ENCODE data around the gene CLN6.
"Not testable (repeated sequence)": the region's sequence is repeated elsewhere in the genome, so short reads cannot be mapped to it uniquely, and the experiment has no call there.

Gene CLN6

GRCh38 chr15:68205558-68205944 lies 24.0 kb downstream of the CLN6 start:
- DNase-seq: no peak

- no peak for DNase-seq
Measured at GRCh38 chr15:68204776-68205557, 24.6 kb downstream of the CLN6 start, which contains the start of gene CALML4. Gene CALML4 (minus strand): TSS chr15:68205332. CDS start chr15:68205247, 85 bp downstream.

DNA sequence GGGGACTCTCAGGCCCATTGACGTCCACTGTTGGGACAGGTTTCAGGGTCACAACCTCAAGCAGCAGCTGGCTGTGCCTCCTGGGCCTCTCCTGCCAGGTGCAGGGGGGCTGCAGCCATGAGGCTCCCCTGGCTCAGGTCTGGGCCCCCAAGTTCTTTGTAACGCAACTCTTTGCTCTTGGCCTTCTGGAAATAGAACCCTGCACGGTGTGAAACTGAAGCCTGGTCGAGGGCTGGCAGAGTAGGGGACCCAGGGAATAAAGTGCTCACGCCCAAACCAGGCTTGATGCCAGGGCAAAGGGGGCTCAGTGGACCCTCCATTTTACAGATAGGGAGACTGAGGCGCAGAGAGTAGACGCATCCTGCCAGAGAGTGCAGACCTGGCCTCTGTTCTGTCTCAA lies 25.2 kb downstream of the CLN6 start:
- DNase-seq: no peak

- DNase-seq: no peak
Measured at GRCh38 chr15:68203956-68204355, 25.6 kb downstream of the CLN6 start.

GRCh38 chr15:68203486-68203885 lies 26.0 kb downstream of the CLN6 start:
- no peak for DNase-seq

DNA sequence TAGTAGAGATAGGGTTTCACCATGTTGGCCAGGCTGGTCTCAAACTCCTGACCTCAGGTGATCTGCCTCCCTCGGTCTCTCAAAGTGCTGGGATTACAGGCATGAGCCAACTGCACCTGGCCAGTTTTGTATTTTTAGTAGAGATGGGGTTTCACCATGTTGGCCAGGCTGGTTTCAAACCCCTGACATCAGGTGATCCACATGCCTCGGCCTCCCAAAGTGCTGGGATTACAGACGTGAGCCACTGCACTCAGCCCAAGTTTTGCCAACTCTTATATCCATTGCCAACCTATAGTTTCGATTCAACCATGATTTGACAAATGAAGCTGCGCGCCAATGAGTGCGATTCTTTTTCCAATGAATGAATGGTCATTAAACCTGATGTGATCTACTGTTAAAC lies 26.5 kb downstream of the CLN6 start:
- not testable (repeated sequence) for DNase-seq

DNA sequence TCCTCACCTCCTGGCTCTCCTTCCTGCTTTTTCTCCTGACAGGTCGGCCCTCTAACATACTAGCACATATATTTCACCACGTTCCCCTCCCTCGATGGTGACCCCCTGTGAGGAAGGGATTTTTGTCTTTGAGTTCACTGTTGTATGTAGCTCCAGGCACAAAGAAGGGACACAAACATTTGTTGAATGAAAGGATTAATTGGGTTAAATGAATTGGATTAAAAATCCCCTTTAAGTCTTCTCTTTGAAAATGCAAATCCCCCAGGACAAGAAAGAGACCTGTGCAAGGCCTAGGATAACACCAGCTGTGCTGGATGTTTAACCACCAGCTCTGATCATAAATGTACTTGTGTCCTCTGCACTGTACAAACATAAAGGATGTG lies 27.7 kb downstream of the CLN6 start:
- DNase-seq: no peak

- no peak for DNase-seq
Measured at GRCh38 chr15:68201153-68201878, 28.2 kb downstream of the CLN6 start.

DNA sequence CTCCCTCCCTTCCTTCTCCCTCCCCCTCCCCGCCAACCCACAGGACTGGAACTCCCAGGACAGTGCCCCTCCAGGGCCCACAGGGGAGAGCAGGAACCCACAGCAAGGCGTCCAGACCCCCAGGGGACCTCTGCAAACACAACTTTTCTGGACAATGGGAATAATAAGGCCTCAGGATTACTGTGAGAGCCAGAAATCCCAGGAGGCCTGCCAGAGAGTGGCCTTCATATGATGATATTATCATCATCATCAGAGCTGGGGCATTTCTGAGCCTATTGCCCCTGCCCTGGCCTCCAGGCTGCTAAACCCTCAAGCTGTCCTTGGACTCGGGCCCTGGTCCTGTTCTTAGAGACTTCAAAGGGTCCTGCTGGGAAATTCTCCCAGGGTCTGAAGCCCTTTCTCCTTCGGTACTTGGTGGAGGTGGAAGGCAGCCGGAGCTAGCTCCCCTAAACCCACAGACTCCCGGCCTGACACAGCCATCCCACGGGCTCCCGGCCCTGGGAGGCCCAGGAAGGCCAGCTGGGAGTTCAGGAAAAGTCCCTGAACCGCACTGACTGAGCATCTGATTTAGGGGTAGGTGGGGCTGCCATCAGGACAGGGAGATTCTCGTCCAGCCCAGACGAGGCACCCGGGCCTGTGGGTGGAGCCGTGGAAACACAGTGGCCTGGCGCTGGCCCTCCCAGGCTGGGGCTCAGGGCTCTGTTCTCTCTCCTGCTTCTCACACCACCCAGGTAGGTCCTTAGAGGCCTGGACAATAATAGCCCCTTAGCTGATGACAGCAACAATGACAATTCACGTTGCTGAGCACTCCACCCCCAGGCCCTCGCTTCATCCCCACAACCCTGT lies 29.3 kb downstream of the CLN6 start:
- DNase-seq: no peak

DNA sequence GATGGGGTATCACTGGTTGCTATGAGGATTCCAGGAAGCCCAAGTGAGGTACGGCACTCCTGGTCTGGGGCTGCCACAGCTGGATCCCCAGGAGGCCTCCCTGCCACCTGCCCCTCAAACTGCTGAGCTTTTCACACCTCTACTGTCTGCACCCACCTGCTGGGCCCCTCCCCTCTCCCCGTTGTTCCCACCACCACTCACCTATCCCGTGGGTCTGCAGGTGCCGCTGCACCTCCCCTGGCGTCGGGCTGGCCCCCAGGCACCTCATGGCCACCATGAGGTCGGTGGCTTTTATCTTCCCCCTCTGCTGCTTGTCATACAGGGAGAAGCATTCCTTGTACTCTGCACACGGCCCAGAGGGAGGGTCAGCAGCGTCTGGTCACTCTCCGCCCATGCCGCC lies 30.2 kb downstream of the CLN6 start:
- no peak for DNase-seq

- no peak for DNase-seq
Measured at GRCh38 chr15:68197661-68198437, 31.7 kb downstream of the CLN6 start.

- DNase-seq: no peak
Measured at GRCh38 chr15:68197170-68197492, 32.4 kb downstream of the CLN6 start.

DNA sequence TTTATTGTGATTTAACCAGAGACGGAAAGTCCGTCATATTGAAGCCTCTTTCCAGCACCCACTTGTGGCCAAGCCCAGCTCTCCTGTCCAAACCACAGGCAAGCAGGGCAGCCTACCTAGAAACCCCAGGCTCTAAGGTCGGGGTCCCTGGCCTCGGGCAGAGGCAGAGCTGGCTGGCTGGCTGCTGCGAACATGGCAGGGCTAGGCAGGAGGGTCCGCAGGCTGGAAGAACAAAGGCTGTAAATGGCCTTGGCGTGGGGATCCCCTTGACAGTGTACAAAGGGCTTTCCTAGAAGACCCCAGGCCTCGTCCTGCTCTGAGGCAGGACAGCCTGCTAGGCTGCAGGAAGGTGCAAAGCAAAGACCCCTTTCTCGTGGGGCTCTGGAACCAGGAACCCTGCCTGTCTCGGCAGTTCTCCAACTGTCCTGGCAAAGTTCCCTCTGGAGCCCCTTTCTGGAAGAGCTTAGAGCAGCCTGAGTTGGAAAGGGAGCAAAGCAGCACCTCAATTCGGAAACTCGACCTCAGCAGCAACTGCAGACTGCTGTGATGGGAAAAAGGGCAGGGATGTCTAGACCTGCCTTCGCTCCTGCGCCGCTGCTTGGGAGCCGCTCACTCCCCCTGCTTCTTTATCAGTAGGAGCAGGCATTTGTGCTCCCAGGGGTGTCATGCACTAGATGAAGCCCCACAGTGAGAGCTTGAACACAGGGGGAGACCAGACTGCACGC lies 32.9 kb downstream of the CLN6 start:
- no peak for DNase-seq

DNA sequence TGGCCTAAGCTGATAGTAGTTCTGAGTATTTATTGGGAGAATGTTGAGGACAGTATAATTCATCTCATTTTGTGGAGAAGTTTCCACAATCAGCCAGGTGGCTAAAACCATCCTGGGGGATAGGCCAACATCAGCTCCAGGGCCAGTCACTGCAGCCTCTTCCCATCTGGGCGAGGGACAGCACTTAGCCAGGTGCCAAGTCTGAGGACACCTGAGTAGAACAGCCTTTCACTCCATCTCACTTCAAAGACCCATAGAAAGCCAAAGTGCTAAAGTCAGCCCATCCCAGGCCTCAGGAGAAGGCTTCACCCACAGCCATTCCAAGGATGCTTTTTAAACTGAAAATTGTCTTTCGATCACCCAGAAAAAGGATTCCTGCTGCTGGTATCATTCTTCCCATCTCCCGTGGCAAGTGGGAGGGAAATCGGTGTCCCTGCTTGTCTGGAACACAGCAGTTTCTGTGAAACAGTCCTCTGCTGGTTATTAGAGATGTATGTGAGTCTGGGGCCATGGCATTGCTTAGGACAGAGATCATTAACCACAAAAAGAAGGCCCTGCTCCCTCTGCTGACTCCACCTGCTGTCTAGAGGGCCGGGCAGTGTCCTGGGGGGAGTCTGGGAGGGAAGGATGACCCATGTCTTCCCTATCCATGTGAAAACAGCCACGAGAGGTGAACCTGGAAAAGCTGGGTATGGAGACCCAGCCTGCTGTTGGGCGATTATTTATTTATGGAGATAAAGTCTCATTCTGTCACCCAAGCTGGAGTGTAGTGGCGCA lies 34.0 kb downstream of the CLN6 start:
- DNase-seq: no peak

- no peak for DNase-seq
Measured at GRCh38 chr15:68192804-68193486, 36.6 kb downstream of the CLN6 start.

- no peak for DNase-seq
Measured at GRCh38 chr15:68192117-68192516, 37.4 kb downstream of the CLN6 start.

DNA sequence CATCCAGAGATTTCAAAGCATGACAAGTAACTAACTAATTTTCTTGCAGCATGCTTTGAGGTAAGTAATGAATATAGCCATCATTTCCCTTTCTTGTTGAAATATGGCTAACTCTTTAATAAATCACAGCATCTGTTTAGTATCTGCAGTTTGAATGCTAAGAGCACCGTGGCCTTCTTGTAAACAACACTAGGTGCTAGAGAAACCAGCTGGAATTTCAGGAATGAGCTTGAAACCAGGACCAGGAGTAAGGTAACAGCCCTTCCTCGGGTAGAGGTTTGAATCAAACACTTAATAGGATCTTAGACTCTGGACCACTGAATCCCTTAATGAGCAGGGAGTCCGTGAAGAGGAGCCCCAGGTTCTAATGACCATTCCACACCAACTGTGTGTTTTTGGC lies 38.0 kb downstream of the CLN6 start:
- no peak for DNase-seq

GRCh38 chr15:68190048-68190447 lies 39.5 kb downstream of the CLN6 start:
- no peak for DNase-seq

GRCh38 chr15:68188647-68189046 lies 40.9 kb downstream of the CLN6 start:
- DNase-seq: no peak

- no peak for DNase-seq
Measured at GRCh38 chr15:68187559-68187958, 42.0 kb downstream of the CLN6 start.
